WTC11 (cell line): ENCODE results near the gene RHBDL1. TPM values are rescaled to one million over a fixed set of nuclear protein-coding genes. Genes with fewer than 3 reads are reported as not detected.

Source experiments
- ATAC-seq: fragments of 200-7000 bp; cut with Tn5 transposase; 2 replicates; pipeline ENCODE4 v1.10.0; 2021; ENCODE audit warnings: mild to moderate bottlenecking, moderate library complexity
- CTCF ChIA-PET: fragments of 300-600 bp; sonication (Branson Sonifier 250); formaldehyde crosslinking; loops from one replicate; lab custom pipeline; 2021; ENCODE audit warnings: antibody characterized with exemption; lab: Charles Lee
- POLR2A ChIA-PET: fragments of 350-600 bp; sonication (Branson Sonifier 250); formaldehyde crosslinking; loops from one replicate; lab custom pipeline; 2021; ENCODE audit warnings: antibody characterized with exemption; lab: Charles Lee
- DNase-seq: peaks from one replicate; pipeline ENCODE4 v3.0.0; 2021; ENCODE audit warnings: low spot score
- H3K27ac Mint-ChIP-seq: 2 replicates; pipeline ENCODE4 v1.8.0; 2021; ENCODE audit warnings: mixed read lengths
- H3K27me3 Mint-ChIP-seq: 2 replicates; pipeline ENCODE4 v1.8.0; 2021; ENCODE audit warnings: low read depth, mild to moderate bottlenecking, moderate library complexity, mixed read lengths
- H3K36me3 Mint-ChIP-seq: 2 replicates; pipeline ENCODE4 v1.8.0; 2021; ENCODE audit warnings: mixed read lengths
- H3K4me1 Mint-ChIP-seq: 2 replicates; pipeline ENCODE4 v1.8.0; 2022; ENCODE audit warnings: mixed read lengths
- H3K4me3 Mint-ChIP-seq: 2 replicates; pipeline ENCODE4 v1.8.0; 2021; ENCODE audit warnings: mild to moderate bottlenecking, moderate library complexity, mixed read lengths
- H3K9me3 Mint-ChIP-seq: 2 replicates; pipeline ENCODE4 v1.8.0; 2021; ENCODE audit warnings: mixed read lengths
- ATF1 ChIP-seq: sonication (generic); formaldehyde crosslinking; IDR thresholded peaks from 2 replicates; pipeline ENCODE4 v1.8.1; 2023; ENCODE audit warnings: mild to moderate bottlenecking, moderate library complexity, missing genetic modification reagents
- ETV6 ChIP-seq: sonication (generic); formaldehyde crosslinking; IDR thresholded peaks from 2 replicates; pipeline ENCODE4 v1.8.1; 2022; ENCODE audit warnings: mild to moderate bottlenecking, missing genetic modification reagents
- FOXP1 ChIP-seq: sonication (generic); formaldehyde crosslinking; IDR thresholded peaks from 2 replicates; pipeline ENCODE4 v1.8.0; 2022; ENCODE audit warnings: missing genetic modification reagents, mild to moderate bottlenecking, moderate library complexity, borderline replicate concordance
- GABPB1 ChIP-seq: sonication (generic); formaldehyde crosslinking; IDR thresholded peaks from 2 replicates; pipeline ENCODE4 v1.8.1; 2023; ENCODE audit warnings: mild to moderate bottlenecking, missing genetic modification reagents
- MXD4 ChIP-seq: fragments of 250-450 bp; sonication (Bioruptor Pico); IDR thresholded peaks from 2 replicates; pipeline ENCODE4 v1.8.0; 2021; ENCODE audit warnings: mild to moderate bottlenecking, moderate library complexity, borderline replicate concordance
- NFYB ChIP-seq: sonication (generic); formaldehyde crosslinking; conservative IDR thresholded peaks from 2 replicates; pipeline ENCODE4 v1.8.0; 2022; ENCODE audit warnings: low read depth, missing genetic modification reagents
- SMAD4 ChIP-seq: sonication (generic); formaldehyde crosslinking; IDR thresholded peaks from 2 replicates; pipeline ENCODE4 v1.8.0; 2022; ENCODE audit warnings: mild to moderate bottlenecking, missing genetic modification reagents
- STAT6 ChIP-seq: sonication (generic); formaldehyde crosslinking; conservative IDR thresholded peaks from 2 replicates; pipeline ENCODE4 v1.8.1; 2023; ENCODE audit warnings: mild to moderate bottlenecking, low read depth, missing genetic modification reagents, moderate library complexity
- TCF7 ChIP-seq: sonication (generic); formaldehyde crosslinking; IDR thresholded peaks from 2 replicates; pipeline ENCODE4 v1.8.0; 2022; ENCODE audit warnings: mild to moderate bottlenecking, low read depth, missing genetic modification reagents, moderate library complexity
- TEAD4 ChIP-seq: sonication (generic); formaldehyde crosslinking; IDR thresholded peaks from 2 replicates; pipeline ENCODE4 v1.8.0; 2022; ENCODE audit warnings: mild to moderate bottlenecking, missing genetic modification reagents
- ZNF232 ChIP-seq: sonication (generic); formaldehyde crosslinking; IDR thresholded peaks from 2 replicates; pipeline ENCODE4 v1.8.0; 2022; ENCODE audit warnings: mild to moderate bottlenecking, missing genetic modification reagents
- ZNF263 ChIP-seq: sonication (generic); formaldehyde crosslinking; IDR thresholded peaks from 2 replicates; pipeline ENCODE4 v1.8.1; 2022; ENCODE audit warnings: low read depth, mild to moderate bottlenecking, moderate library complexity, missing genetic modification reagents
- ZNF416 ChIP-seq: fragments of 250-450 bp; sonication (Bioruptor Pico); IDR thresholded peaks from 2 replicates; pipeline ENCODE4 v1.9.0; 2021; ENCODE audit warnings: mild to moderate bottlenecking, inconsistent platforms
- total RNA-seq: library from RNA; stranded (reverse); gene quantifications from 3 replicates; pipeline ENCODE4 v1.2.3, GENCODE V29; 2021
- TF ChIP-seq, protein P1 (sequence below): fragments of 250-450 bp; sonication (Bioruptor Pico); IDR thresholded peaks from 2 replicates; pipeline ENCODE4 v1.9.0; 2021; ENCODE audit warnings: moderate library complexity, mild to moderate bottlenecking, inconsistent platforms, borderline replicate concordance
- TF ChIP-seq, protein P2 (sequence below): sonication (generic); formaldehyde crosslinking; IDR thresholded peaks from 2 replicates; pipeline ENCODE4 v1.8.1; 2022; ENCODE audit warnings: missing genetic modification reagents, borderline replicate concordance
- TF ChIP-seq, protein P3 (sequence below): sonication (generic); formaldehyde crosslinking; IDR thresholded peaks from 2 replicates; pipeline ENCODE4 v1.8.1; 2023; ENCODE audit warnings: mild to moderate bottlenecking, moderate library complexity, missing genetic modification reagents
- TF ChIP-seq, protein P4 (sequence below): fragments of 250-450 bp; sonication (Bioruptor Pico); IDR thresholded peaks from 2 replicates; pipeline ENCODE4 v2.1.2; 2022; ENCODE audit warnings: mild to moderate bottlenecking, moderate library complexity

Gene RHBDL1
- total RNA-seq, 1 experiment from 2014 or later: 8.2 TPM

- no peak for ATAC-seq
Measured at GRCh38 chr16:632486-633335, 42.8 kb upstream of the RHBDL1 start.

DNA sequence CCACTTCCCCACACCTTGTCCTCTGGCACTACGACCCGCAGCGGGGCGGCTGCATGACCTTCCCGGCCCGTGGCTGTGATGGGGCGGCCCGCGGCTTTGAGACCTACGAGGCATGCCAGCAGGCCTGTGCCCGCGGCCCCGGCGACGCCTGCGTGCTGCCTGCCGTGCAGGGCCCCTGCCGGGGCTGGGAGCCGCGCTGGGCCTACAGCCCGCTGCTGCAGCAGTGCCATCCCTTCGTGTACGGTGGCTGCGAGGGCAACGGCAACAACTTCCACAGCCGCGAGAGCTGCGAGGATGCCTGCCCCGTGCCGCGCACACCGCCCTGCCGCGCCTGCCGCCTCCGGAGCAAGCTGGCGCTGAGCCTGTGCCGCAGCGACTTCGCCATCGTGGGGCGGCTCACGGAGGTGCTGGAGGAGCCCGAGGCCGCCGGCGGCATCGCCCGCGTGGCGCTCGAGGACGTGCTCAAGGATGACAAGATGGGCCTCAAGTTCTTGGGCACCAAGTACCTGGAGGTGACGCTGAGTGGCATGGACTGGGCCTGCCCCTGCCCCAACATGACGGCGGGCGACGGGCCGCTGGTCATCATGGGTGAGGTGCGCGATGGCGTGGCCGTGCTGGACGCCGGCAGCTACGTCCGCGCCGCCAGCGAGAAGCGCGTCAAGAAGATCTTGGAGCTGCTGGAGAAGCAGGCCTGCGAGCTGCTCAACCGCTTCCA lies 42.0 kb upstream of the RHBDL1 start:
- peaks cover 4% of the 10 kb centered on the region; the same call in 1 of the 2 replicates for H3K27me3 Mint-ChIP-seq
- H3K9me3 Mint-ChIP-seq: no peaks in the 10 kb centered on the region
- H3K36me3 Mint-ChIP-seq: no peaks in the 10 kb centered on the region
- TF ChIP-seq TCF7 (CRISPR knock-in tag): 0 out of 2 replicates have a peak, but pooled peaks have one; percentile 11
- no peak for TF ChIP-seq ZNF232
- TF ChIP-seq, protein P1, sequence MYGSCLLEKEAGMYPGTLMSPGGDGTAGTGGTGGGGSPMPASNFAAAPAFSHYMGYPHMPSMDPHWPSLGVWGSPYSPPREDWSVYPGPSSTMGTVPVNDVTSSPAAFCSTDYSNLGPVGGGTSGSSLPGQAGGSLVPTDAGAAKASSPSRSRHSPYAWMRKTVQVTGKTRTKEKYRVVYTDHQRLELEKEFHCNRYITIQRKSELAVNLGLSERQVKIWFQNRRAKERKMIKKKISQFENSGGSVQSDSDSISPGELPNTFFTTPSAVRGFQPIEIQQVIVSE (CRISPR knock-in tag): no peak
- ChIA-PET CTCF (interaction anchor here (0.9 kb wide), 1 partner anchor 54 kb away, joined by 3 read pairs; no protein-coding TSS in a partner anchor), POLR2A (no interaction called here)
- no peak overlapping the region for H3K27ac Mint-ChIP-seq
- peaks cover 27% of the 10 kb centered on the region for H3K4me1 Mint-ChIP-seq
- H3K4me3 Mint-ChIP-seq: no peak overlapping the region
- no peak for DNase-seq
- no peak for ATAC-seq

More at GRCh38 chr16:632486-633335, 42.8 kb upstream of the RHBDL1 start:
- TF ChIP-seq ZNF263 (CRISPR knock-in tag): 0 out of 2 replicates have a peak, but pooled peaks have one; percentile 23
- TF ChIP-seq, protein P2, sequence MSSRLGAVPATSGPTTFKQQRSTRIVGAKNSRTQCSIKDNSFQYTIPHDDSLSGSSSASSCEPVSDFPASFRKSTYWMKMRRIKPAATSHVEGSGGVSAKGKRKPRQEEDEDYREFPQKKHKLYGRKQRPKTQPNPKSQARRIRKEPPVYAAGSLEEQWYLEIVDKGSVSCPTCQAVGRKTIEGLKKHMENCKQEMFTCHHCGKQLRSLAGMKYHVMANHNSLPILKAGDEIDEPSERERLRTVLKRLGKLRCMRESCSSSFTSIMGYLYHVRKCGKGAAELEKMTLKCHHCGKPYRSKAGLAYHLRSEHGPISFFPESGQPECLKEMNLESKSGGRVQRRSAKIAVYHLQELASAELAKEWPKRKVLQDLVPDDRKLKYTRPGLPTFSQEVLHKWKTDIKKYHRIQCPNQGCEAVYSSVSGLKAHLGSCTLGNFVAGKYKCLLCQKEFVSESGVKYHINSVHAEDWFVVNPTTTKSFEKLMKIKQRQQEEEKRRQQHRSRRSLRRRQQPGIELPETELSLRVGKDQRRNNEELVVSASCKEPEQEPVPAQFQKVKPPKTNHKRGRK (CRISPR knock-in tag): no peak
- TF ChIP-seq, protein P3, sequence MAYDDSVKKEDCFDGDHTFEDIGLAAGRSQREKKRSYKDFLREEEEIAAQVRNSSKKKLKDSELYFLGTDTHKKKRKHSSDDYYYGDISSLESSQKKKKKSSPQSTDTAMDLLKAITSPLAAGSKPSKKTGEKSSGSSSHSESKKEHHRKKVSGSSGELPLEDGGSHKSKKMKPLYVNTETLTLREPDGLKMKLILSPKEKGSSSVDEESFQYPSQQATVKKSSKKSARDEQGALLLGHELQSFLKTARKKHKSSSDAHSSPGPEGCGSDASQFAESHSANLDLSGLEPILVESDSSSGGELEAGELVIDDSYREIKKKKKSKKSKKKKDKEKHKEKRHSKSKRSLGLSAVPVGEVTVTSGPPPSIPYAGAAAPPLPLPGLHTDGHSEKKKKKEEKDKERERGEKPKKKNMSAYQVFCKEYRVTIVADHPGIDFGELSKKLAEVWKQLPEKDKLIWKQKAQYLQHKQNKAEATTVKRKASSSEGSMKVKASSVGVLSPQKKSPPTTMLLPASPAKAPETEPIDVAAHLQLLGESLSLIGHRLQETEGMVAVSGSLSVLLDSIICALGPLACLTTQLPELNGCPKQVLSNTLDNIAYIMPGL (CRISPR knock-in tag): 0 out of 2 replicates have a peak, but pooled peaks have one; percentile 24
- no peak for DNase-seq
- H3K4me3 Mint-ChIP-seq: no peak overlapping the region
- no peaks in the 10 kb centered on the region for H3K36me3 Mint-ChIP-seq
- H3K27ac Mint-ChIP-seq: no peak overlapping the region
- no peaks in the 10 kb centered on the region for H3K9me3 Mint-ChIP-seq
- POLR2A ChIA-PET: no interaction called here
- H3K4me1 Mint-ChIP-seq: peaks cover 22% of the 10 kb centered on the region
- H3K27me3 Mint-ChIP-seq: peaks cover 4% of the 10 kb centered on the region; the same call in 1 of the 2 replicates
- CTCF ChIA-PET: no interaction called here

DNA sequence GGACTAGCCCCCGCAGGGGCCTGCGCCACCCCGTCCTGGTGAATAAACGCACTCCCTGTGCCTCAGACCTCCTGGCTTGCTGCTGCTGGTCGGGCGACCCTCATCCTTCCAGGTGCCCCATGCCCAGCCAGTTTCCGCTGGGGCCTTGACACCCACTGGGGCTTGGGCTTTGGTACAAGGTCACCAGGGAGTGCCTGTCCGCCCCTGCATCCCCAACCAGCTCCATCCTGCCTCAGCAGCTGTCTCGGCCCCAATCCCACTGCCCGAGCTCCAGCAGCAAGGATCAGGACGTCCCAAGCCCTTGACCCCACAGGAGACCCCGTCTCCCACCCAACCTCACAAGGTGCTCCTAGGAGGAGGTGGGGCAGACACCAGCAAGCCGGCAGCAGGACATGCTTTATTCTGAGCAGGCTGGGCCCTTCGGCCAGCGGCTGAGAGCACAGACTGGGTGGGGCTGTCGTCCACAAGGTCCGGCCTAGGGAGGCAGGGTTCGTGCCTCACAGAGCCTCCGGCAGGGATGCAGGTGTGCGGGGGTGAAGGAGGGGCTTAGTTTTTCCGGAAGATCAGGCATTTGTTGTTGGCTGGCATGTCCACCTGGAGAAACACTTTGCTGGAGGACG lies 41.3 kb upstream of the RHBDL1 start:
- ChIA-PET POLR2A (no interaction called here), CTCF (interaction anchor here (0.9 kb wide), 1 partner anchor 55 kb away, joined by 3 read pairs; no protein-coding TSS in a partner anchor)
- TF ChIP-seq TEAD4 (no peak), TCF7 (CRISPR knock-in tag) (0 out of 2 replicates have a peak, but pooled peaks have one; percentile 8), FOXP1 (no peak; the same call in 1 of the 2 replicates)
- Mint-ChIP-seq H3K4me3 (peak overlapping the region; percentile 48), H3K27ac (no peak overlapping the region), H3K9me3 (no peaks in the 10 kb centered on the region), H3K27me3 (peaks cover 4% of the 10 kb centered on the region; the same call in 1 of the 2 replicates), H3K4me1 (peaks cover 27% of the 10 kb centered on the region), H3K36me3 (no peaks in the 10 kb centered on the region)
- ATAC-seq (no peak), DNase-seq (no peak)

GRCh38 chr16:634996-635395 lies 40.5 kb upstream of the RHBDL1 start:
- Mint-ChIP-seq H3K4me1 (peaks cover 23% of the 10 kb centered on the region), H3K27ac (no peak overlapping the region), H3K27me3 (peaks cover 4% of the 10 kb centered on the region; the same call in 1 of the 2 replicates), H3K9me3 (no peaks in the 10 kb centered on the region), H3K4me3 (peak overlapping the region; percentile 54), H3K36me3 (no peaks in the 10 kb centered on the region)
- CTCF ChIA-PET: no interaction called here
- ATAC-seq (no peak), DNase-seq (no peak)
- POLR2A ChIA-PET: no interaction called here
- TF ChIP-seq, protein P4, sequence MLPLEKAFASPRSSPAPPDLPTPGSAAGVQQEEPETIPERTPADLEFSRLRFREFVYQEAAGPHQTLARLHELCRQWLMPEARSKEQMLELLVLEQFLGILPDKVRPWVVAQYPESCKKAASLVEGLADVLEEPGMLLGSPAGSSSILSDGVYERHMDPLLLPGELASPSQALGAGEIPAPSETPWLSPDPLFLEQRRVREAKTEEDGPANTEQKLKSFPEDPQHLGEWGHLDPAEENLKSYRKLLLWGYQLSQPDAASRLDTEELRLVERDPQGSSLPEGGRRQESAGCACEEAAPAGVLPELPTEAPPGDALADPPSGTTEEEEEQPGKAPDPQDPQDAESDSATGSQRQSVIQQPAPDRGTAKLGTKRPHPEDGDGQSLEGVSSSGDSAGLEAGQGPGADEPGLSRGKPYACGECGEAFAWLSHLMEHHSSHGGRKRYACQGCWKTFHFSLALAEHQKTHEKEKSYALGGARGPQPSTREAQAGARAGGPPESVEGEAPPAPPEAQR (CRISPR knock-in tag): no peak
- TF ChIP-seq ATF1 (CRISPR knock-in tag) (no peak), NFYB (no peak), STAT6 (CRISPR knock-in tag) (no peak), ZNF416 (CRISPR knock-in tag) (no peak), ZNF232 (no peak), SMAD4 (CRISPR knock-in tag) (no peak), MXD4 (CRISPR knock-in tag) (no peak), GABPB1 (CRISPR knock-in tag) (no peak), ETV6 (CRISPR knock-in tag) (no peak)
